IMR-90 (cell line): Measurements from ENCODE around the gene MPZL1. TPM values are rescaled to one million over a fixed set of nuclear protein-coding genes. Genes with fewer than 3 reads are reported as not detected.

Experiments
- ATAC-seq: fragments of 200-7000 bp; cut with Tn5 transposase; 2 replicates; pipeline ENCODE4 v1.9.1; 2020; ENCODE audit warnings: low read depth, mild to moderate bottlenecking, moderate library complexity
- BruUV-seq: library from RNA; stranded (reverse); fragments of 400-500 nt; replicated peaks from 2 replicates; lab custom pipeline; 2021; lab: Mats Ljungman, UMichigan
- CTCF ChIA-PET: fragments of 300-600 bp; formaldehyde crosslinking; extraction: SDS; loops from one replicate; lab custom pipeline; 2021; ENCODE audit warnings: antibody characterized with exemption; lab: Yijun Ruan, JAX
- POLR2A ChIA-PET: fragments of 300-600 bp; sonication (Branson Sonifier 250); formaldehyde crosslinking; loops from one replicate; lab custom pipeline; 2022; ENCODE audit warnings: antibody characterized with exemption; ENCODE audit not compliant: unreplicated experiment; lab: Charles Lee
- DNase-seq: peaks from one replicate; pipeline ENCODE4 v3.0.0; 2013
- H2AFZ ChIP-seq: replicated peaks from 2 replicates; pipeline ENCODE3; 2013; ENCODE audit warnings: low read length, mild to moderate bottlenecking; ENCODE audit not compliant: poor library complexity
- H2AK5ac ChIP-seq: 2 replicates; pipeline ENCODE4 v1.6.1; 2013; ENCODE audit warnings: low read depth, low read length, inconsistent platforms
- H2AK9ac ChIP-seq: replicated peaks from 2 replicates; pipeline ENCODE3; 2013; ENCODE audit warnings: mild to moderate bottlenecking, low read depth, low read length, moderate library complexity; ENCODE audit not compliant: poor library complexity
- H2BK120ac ChIP-seq: 2 replicates; pipeline ENCODE4 v1.6.1; 2013; ENCODE audit warnings: low read depth, low read length, inconsistent platforms
- H2BK15ac ChIP-seq: 3 replicates; pipeline ENCODE4 v1.6.1; 2013; ENCODE audit warnings: low read depth, low read length, inconsistent platforms
- H2BK20ac ChIP-seq: 2 replicates; pipeline ENCODE4 v1.6.1; 2013; ENCODE audit warnings: low read depth, mild to moderate bottlenecking, inconsistent platforms, low read length, moderate library complexity
- H2BK5ac ChIP-seq: 2 replicates; pipeline ENCODE4 v1.6.1; 2013; ENCODE audit warnings: mild to moderate bottlenecking, low read depth, low read length, inconsistent platforms; ENCODE audit not compliant: poor library complexity, severe bottlenecking
- H3K14ac ChIP-seq: replicated peaks from 2 replicates; pipeline ENCODE4 v1.6.1; 2013; ENCODE audit warnings: low read depth, low read length, inconsistent platforms
- H3K18ac ChIP-seq: 2 replicates; pipeline ENCODE4 v1.6.1; 2013; ENCODE audit warnings: low read depth, low read length, control low read depth
- H3K23ac ChIP-seq: 2 replicates; pipeline ENCODE4 v1.6.1; 2013; ENCODE audit warnings: low read depth, low read length, inconsistent platforms
- H3K27ac ChIP-seq: 2 replicates; pipeline ENCODE4 v1.5.1; 2013; ENCODE audit warnings: mild to moderate bottlenecking, control low read depth, low read length; ENCODE audit not compliant: insufficient read depth
- H3K27me3 ChIP-seq: 2 replicates; pipeline ENCODE4 v1.6.1; 2013; ENCODE audit warnings: low read length; ENCODE audit not compliant: control insufficient read depth, insufficient read depth
- H3K36me3 ChIP-seq: 2 replicates; pipeline ENCODE4 v1.6.1; 2013; ENCODE audit warnings: low read length, mixed read lengths; ENCODE audit not compliant: control insufficient read depth, insufficient read depth
- H3K4ac ChIP-seq: 2 replicates; pipeline ENCODE4 v1.6.1; 2013; ENCODE audit warnings: low read depth, low read length, inconsistent platforms
- H3K4me1 ChIP-seq: 2 replicates; pipeline ENCODE4 v1.6.1; 2013; ENCODE audit warnings: low read length, mixed read lengths; ENCODE audit not compliant: control insufficient read depth, insufficient read depth
- H3K4me2 ChIP-seq: 2 replicates; pipeline ENCODE4 v1.6.1; 2013; ENCODE audit warnings: low read depth, mild to moderate bottlenecking, control low read depth, low read length, moderate library complexity
- H3K4me3 ChIP-seq: 2 replicates; pipeline ENCODE4 v1.5.1; 2013; ENCODE audit warnings: low read depth, mild to moderate bottlenecking, control low read depth, low read length, moderate library complexity; ENCODE audit not compliant: insufficient read depth
- H3K56ac ChIP-seq: 2 replicates; pipeline ENCODE4 v1.6.1; 2013; ENCODE audit warnings: low read length, inconsistent platforms; ENCODE audit not compliant: insufficient read depth; ENCODE audit errors: extremely low read depth
- H3K79me1 ChIP-seq, 2 experiments: 2 replicates each; pipeline ENCODE4 v1.6.1; 2013; ENCODE audit warnings: low read length in 2 of 2, inconsistent platforms in 1 of 2, low read depth in 1 of 2
- H3K9ac ChIP-seq: 2 replicates; pipeline ENCODE4 v1.6.1; 2013; ENCODE audit warnings: low read depth, low read length, control low read depth
- H3K9me1 ChIP-seq: 2 replicates; pipeline ENCODE4 v1.6.1; 2013; ENCODE audit warnings: low read length, inconsistent platforms; ENCODE audit not compliant: insufficient read depth
- H3K9me3 ChIP-seq: 2 replicates; pipeline ENCODE4 v1.6.1; 2013; ENCODE audit warnings: low read length; ENCODE audit not compliant: control insufficient read depth, insufficient read depth
- H4K20me1 ChIP-seq: 2 replicates; pipeline ENCODE4 v1.6.1; 2013; ENCODE audit warnings: low read length, inconsistent platforms; ENCODE audit not compliant: insufficient read depth
- H4K5ac ChIP-seq: 2 replicates; pipeline ENCODE4 v1.6.1; 2013; ENCODE audit warnings: mild to moderate bottlenecking, low read depth, low read length, control low read depth
- H4K8ac ChIP-seq, 2 experiments: 2 replicates each; pipeline ENCODE4 v1.6.1; 2013; ENCODE audit warnings: low read depth in 2 of 2, low read length in 2 of 2, control low read depth in 1 of 2, inconsistent platforms in 1 of 2
- H4K91ac ChIP-seq: 2 replicates; pipeline ENCODE4 v1.6.1; 2013; ENCODE audit warnings: low read depth, low read length, inconsistent platforms; ENCODE audit not compliant: insufficient read depth
- BHLHE40 ChIP-seq: fragments of 150-350 bp; IDR thresholded peaks from 2 replicates; pipeline ENCODE4 v1.6.1; 2016; ENCODE audit warnings: mild to moderate bottlenecking, low read depth, low read length
- CEBPB ChIP-seq: IDR thresholded peaks from 2 replicates; pipeline ENCODE4 v1.6.1; 2012; ENCODE audit warnings: low read depth, low read length, improper control_type of control experiment
- CHD1 ChIP-seq: IDR thresholded peaks from 2 replicates; pipeline ENCODE4 v1.6.1; 2012; ENCODE audit warnings: low read depth, low read length, improper control_type of control experiment
- CTCF ChIP-seq: conservative IDR thresholded peaks from 2 replicates; pipeline ENCODE4 v1.5.1; 2012; ENCODE audit warnings: mild to moderate bottlenecking, low read depth, low read length, improper control_type of control experiment
- FOS ChIP-seq: fragments of 150-350 bp; IDR thresholded peaks from 2 replicates; pipeline ENCODE4 v1.6.1; 2016; ENCODE audit warnings: low read depth, low read length
- MAFK ChIP-seq: IDR thresholded peaks from 2 replicates; pipeline ENCODE4 v1.6.1; 2012; ENCODE audit warnings: low read depth, low read length, improper control_type of control experiment
- MAZ ChIP-seq: IDR thresholded peaks from 2 replicates; pipeline ENCODE4 v1.6.1; 2012; ENCODE audit warnings: low read depth, mild to moderate bottlenecking, low read length, improper control_type of control experiment, moderate library complexity, borderline replicate concordance
- MXI1 ChIP-seq: IDR thresholded peaks from 2 replicates; pipeline ENCODE4 v1.6.1; 2012; ENCODE audit warnings: low read depth, mild to moderate bottlenecking, low read length, moderate library complexity, borderline replicate concordance
- POLR2A ChIP-seq: IDR thresholded peaks from 2 replicates; pipeline ENCODE4 v1.6.1; 2012; ENCODE audit warnings: mild to moderate bottlenecking, low read depth, low read length
- RAD21 ChIP-seq: IDR thresholded peaks from 2 replicates; pipeline ENCODE4 v1.6.1; 2012; ENCODE audit warnings: low read length, improper control_type of control experiment
- RFX5 ChIP-seq: IDR thresholded peaks from 2 replicates; pipeline ENCODE4 v1.8.0; 2012; ENCODE audit warnings: low read depth, mild to moderate bottlenecking, low read length, moderate library complexity
- USF2 ChIP-seq: fragments of 150-350 bp; IDR thresholded peaks from 2 replicates; pipeline ENCODE4 v1.6.1; 2017; ENCODE audit warnings: mild to moderate bottlenecking, antibody characterized with exemption, low read length, low read depth
- WGBS, 2 experiments: methylation state at CpG; one replicate each; pipeline versions ENCODE4 v1.1.5 to v1.1.7; 2013; ENCODE audit warnings: missing lambda C conversion rate in 2 of 2; ENCODE audit not compliant: insufficient read length in 1 of 2; ENCODE audit errors: extremely low coverage in 2 of 2; 5-methylcytosine and 5-hydroxymethylcytosine counted together
- dilution Hi-C: fragments of 300-500 bp; cut with HindIII; formaldehyde crosslinking; loops from one replicate; pipeline ENCODE4 v1.14.3; 2018; ENCODE audit warnings: low sequenced_read_pairs; ENCODE audit not compliant: unreplicated experiment
- in situ Hi-C: fragments of 300-500 bp; cut with MboI; formaldehyde crosslinking; loops from 3 replicates; pipeline ENCODE4 v1.14.3; 2019; ENCODE audit warnings: low sequenced_read_pairs, inconsistent platforms, mixed read lengths
- intact Hi-C: fragments of 100-400 bp; cut with micrococcal nuclease; formaldehyde crosslinking; loops from 2 replicates; pipeline ENCODE4 v1.10.0; 2022
- polyA plus RNA-seq, 3 experiments: library from polyadenylated mRNA; depleted of rRNA; stranded (reverse); fragments of >200 nt; gene quantifications; 2 replicates each; pipeline ENCODE4 v1.2.3, GENCODE V29; 2012; ENCODE audit warnings: low replicate concordance in 1 of 3
- total RNA-seq: library from RNA; depleted of rRNA; stranded (reverse); fragments of >200 nt; gene quantifications from 2 replicates; pipeline ENCODE4 v1.2.3, GENCODE V29; 2012
- TF ChIP-seq, protein P1 (sequence below): fragments of 150-350 bp; IDR thresholded peaks from 2 replicates; pipeline ENCODE4 v1.6.1; 2016; ENCODE audit warnings: low read depth, mild to moderate bottlenecking, low read length, moderate library complexity, borderline replicate concordance

The MPZL1 gene
- total and polyA plus RNA-seq, 2 of the 4 experiments (the other 2 are of a cell fraction) = 55.3 to 87.3 TPM

DNA sequence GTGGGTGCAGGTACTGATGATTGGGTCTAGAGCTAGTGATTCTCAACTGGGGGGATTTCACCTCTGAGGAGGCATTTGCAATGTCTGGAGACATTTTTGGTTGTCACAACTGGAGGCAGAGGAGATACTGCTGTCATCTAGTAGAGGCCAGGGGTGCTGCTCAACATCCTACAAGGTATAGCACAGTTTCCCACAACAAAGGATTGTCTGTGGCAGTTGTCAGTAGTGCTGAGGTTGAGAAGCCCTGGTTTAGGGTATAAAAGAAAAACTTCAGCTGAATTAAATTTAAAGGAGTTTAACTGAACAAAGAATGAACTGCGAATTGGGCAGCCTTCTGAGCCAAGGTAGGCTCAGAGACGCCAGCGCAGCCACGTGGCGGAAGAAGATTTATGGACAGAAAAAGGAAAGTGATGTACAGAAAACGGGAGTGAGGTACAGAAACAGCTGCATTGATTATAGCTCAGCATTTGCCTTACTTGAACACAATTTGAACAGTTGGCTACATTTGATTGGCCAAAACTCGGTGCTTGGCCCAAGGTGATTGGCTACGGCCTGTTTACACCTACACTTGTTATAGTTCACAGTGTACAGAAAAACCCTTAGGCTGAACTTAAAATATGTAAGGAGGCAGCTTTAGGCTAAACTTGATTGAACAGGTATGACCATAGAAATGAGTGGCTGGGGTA is 40.4 kb downstream of the MPZL1 start:
- Histone ChIP-seq H2BK15ac (no peak overlapping the region), H3K9me3 (no peaks in the 10 kb centered on the region), H3K14ac (no peak overlapping the region), H4K20me1 (peaks cover 66% of the 10 kb centered on the region), H3K56ac (no peak overlapping the region), H3K27me3 (no peaks in the 10 kb centered on the region), H2AK9ac (no peak overlapping the region), H3K9ac (no peak overlapping the region), H3K27ac (no peak overlapping the region), H3K4ac (no peak overlapping the region), H3K36me3 (peaks cover 4% of the 10 kb centered on the region), H4K5ac (no peak overlapping the region), H4K8ac (no peak overlapping the region), H2AFZ (no peak overlapping the region), H2BK120ac (no peak overlapping the region), H3K4me2 (no peak overlapping the region), H3K9me1 (peaks cover 4% of the 10 kb centered on the region), H2BK20ac (no peak overlapping the region), H2BK5ac (no peak overlapping the region), H4K91ac (no peak overlapping the region), H3K4me1 (peaks cover 7% of the 10 kb centered on the region), H3K4me3 (no peak overlapping the region), H2AK5ac (no peak overlapping the region), H3K23ac (no peak overlapping the region), H3K79me1 (peaks cover 32 to 81% of the 10 kb centered on the region in 2 experiments), H3K18ac (no peak overlapping the region)
- dilution Hi-C loops = no loop called here
- ATAC-seq = no peak
- in situ Hi-C loops = no loop called here
- BruUV-seq = no TSS peak
- DNase-seq = no peak
- POLR2A ChIA-PET = no interaction called here
- TF ChIP-seq MAZ (no peak), MAFK (no peak), USF2 (no peak), FOS (no peak), CHD1 (no peak), BHLHE40 (no peak), RFX5 (no peak), POLR2A (no peak), CEBPB (no peak), MXI1 (no peak), CTCF (no peak), RAD21 (no peak)
- TF ChIP-seq, protein P1, sequence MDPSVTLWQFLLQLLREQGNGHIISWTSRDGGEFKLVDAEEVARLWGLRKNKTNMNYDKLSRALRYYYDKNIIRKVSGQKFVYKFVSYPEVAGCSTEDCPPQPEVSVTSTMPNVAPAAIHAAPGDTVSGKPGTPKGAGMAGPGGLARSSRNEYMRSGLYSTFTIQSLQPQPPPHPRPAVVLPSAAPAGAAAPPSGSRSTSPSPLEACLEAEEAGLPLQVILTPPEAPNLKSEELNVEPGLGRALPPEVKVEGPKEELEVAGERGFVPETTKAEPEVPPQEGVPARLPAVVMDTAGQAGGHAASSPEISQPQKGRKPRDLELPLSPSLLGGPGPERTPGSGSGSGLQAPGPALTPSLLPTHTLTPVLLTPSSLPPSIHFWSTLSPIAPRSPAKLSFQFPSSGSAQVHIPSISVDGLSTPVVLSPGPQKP = no peak
- WGBS, 2 experiments = 83% methylated on average over 1 of the region's 8 CpGs; no CpG with 5 or more reads in 1 of the 2 experiments
- CTCF ChIA-PET = interaction anchor here (0.5 kb wide), 1 partner anchor 402 kb away, joined by 3 read pairs; no protein-coding TSS in a partner anchor
- intact Hi-C loops = no loop called here
